IMR-90 (cell line): ENCODE results near the gene RBM45. TPM values are rescaled to one million over a fixed set of nuclear protein-coding genes. Genes with fewer than 3 reads are reported as not detected.
A peak's percentile ranks its signal among the peaks of the same experiment; 100 is the strongest.

Experiments
- ATAC-seq: fragments of 200-7000 bp; cut with Tn5 transposase; 2 replicates; pipeline ENCODE4 v1.9.1; 2020; ENCODE audit warnings: low read depth, mild to moderate bottlenecking, moderate library complexity
- BruUV-seq: library from RNA; stranded (reverse); fragments of 400-500 nt; replicated peaks from 2 replicates; lab custom pipeline; 2021; lab: Mats Ljungman, UMichigan
- CTCF ChIA-PET: fragments of 300-600 bp; formaldehyde crosslinking; extraction: SDS; loops from one replicate; lab custom pipeline; 2021; ENCODE audit warnings: antibody characterized with exemption; lab: Yijun Ruan, JAX
- POLR2A ChIA-PET: fragments of 300-600 bp; sonication (Branson Sonifier 250); formaldehyde crosslinking; loops from one replicate; lab custom pipeline; 2022; ENCODE audit warnings: antibody characterized with exemption; ENCODE audit not compliant: unreplicated experiment; lab: Charles Lee
- DNase-seq: peaks from one replicate; pipeline ENCODE4 v3.0.0; 2013
- H2AFZ ChIP-seq: replicated peaks from 2 replicates; pipeline ENCODE3; 2013; ENCODE audit warnings: low read length, mild to moderate bottlenecking; ENCODE audit not compliant: poor library complexity
- H2AK5ac ChIP-seq: 2 replicates; pipeline ENCODE4 v1.6.1; 2013; ENCODE audit warnings: low read depth, low read length, inconsistent platforms
- H2AK9ac ChIP-seq: replicated peaks from 2 replicates; pipeline ENCODE3; 2013; ENCODE audit warnings: mild to moderate bottlenecking, low read depth, low read length, moderate library complexity; ENCODE audit not compliant: poor library complexity
- H2BK120ac ChIP-seq: 2 replicates; pipeline ENCODE4 v1.6.1; 2013; ENCODE audit warnings: low read depth, low read length, inconsistent platforms
- H2BK15ac ChIP-seq: 3 replicates; pipeline ENCODE4 v1.6.1; 2013; ENCODE audit warnings: low read depth, low read length, inconsistent platforms
- H2BK20ac ChIP-seq: 2 replicates; pipeline ENCODE4 v1.6.1; 2013; ENCODE audit warnings: low read depth, mild to moderate bottlenecking, inconsistent platforms, low read length, moderate library complexity
- H2BK5ac ChIP-seq: 2 replicates; pipeline ENCODE4 v1.6.1; 2013; ENCODE audit warnings: mild to moderate bottlenecking, low read depth, low read length, inconsistent platforms; ENCODE audit not compliant: poor library complexity, severe bottlenecking
- H3K14ac ChIP-seq: replicated peaks from 2 replicates; pipeline ENCODE4 v1.6.1; 2013; ENCODE audit warnings: low read depth, low read length, inconsistent platforms
- H3K18ac ChIP-seq: 2 replicates; pipeline ENCODE4 v1.6.1; 2013; ENCODE audit warnings: low read depth, low read length, control low read depth
- H3K23ac ChIP-seq: 2 replicates; pipeline ENCODE4 v1.6.1; 2013; ENCODE audit warnings: low read depth, low read length, inconsistent platforms
- H3K27ac ChIP-seq: 2 replicates; pipeline ENCODE4 v1.5.1; 2013; ENCODE audit warnings: mild to moderate bottlenecking, control low read depth, low read length; ENCODE audit not compliant: insufficient read depth
- H3K27me3 ChIP-seq: 2 replicates; pipeline ENCODE4 v1.6.1; 2013; ENCODE audit warnings: low read length; ENCODE audit not compliant: control insufficient read depth, insufficient read depth
- H3K36me3 ChIP-seq: 2 replicates; pipeline ENCODE4 v1.6.1; 2013; ENCODE audit warnings: low read length, mixed read lengths; ENCODE audit not compliant: control insufficient read depth, insufficient read depth
- H3K4ac ChIP-seq: 2 replicates; pipeline ENCODE4 v1.6.1; 2013; ENCODE audit warnings: low read depth, low read length, inconsistent platforms
- H3K4me1 ChIP-seq: 2 replicates; pipeline ENCODE4 v1.6.1; 2013; ENCODE audit warnings: low read length, mixed read lengths; ENCODE audit not compliant: control insufficient read depth, insufficient read depth
- H3K4me2 ChIP-seq: 2 replicates; pipeline ENCODE4 v1.6.1; 2013; ENCODE audit warnings: low read depth, mild to moderate bottlenecking, control low read depth, low read length, moderate library complexity
- H3K4me3 ChIP-seq: 2 replicates; pipeline ENCODE4 v1.5.1; 2013; ENCODE audit warnings: low read depth, mild to moderate bottlenecking, control low read depth, low read length, moderate library complexity; ENCODE audit not compliant: insufficient read depth
- H3K56ac ChIP-seq: 2 replicates; pipeline ENCODE4 v1.6.1; 2013; ENCODE audit warnings: low read length, inconsistent platforms; ENCODE audit not compliant: insufficient read depth; ENCODE audit errors: extremely low read depth
- H3K79me1 ChIP-seq, 2 experiments: 2 replicates each; pipeline ENCODE4 v1.6.1; 2013; ENCODE audit warnings: low read length in 2 of 2, inconsistent platforms in 1 of 2, low read depth in 1 of 2
- H3K9ac ChIP-seq: 2 replicates; pipeline ENCODE4 v1.6.1; 2013; ENCODE audit warnings: low read depth, low read length, control low read depth
- H3K9me1 ChIP-seq: 2 replicates; pipeline ENCODE4 v1.6.1; 2013; ENCODE audit warnings: low read length, inconsistent platforms; ENCODE audit not compliant: insufficient read depth
- H3K9me3 ChIP-seq: 2 replicates; pipeline ENCODE4 v1.6.1; 2013; ENCODE audit warnings: low read length; ENCODE audit not compliant: control insufficient read depth, insufficient read depth
- H4K20me1 ChIP-seq: 2 replicates; pipeline ENCODE4 v1.6.1; 2013; ENCODE audit warnings: low read length, inconsistent platforms; ENCODE audit not compliant: insufficient read depth
- H4K5ac ChIP-seq: 2 replicates; pipeline ENCODE4 v1.6.1; 2013; ENCODE audit warnings: mild to moderate bottlenecking, low read depth, low read length, control low read depth
- H4K8ac ChIP-seq, 2 experiments: 2 replicates each; pipeline ENCODE4 v1.6.1; 2013; ENCODE audit warnings: low read depth in 2 of 2, low read length in 2 of 2, control low read depth in 1 of 2, inconsistent platforms in 1 of 2
- H4K91ac ChIP-seq: 2 replicates; pipeline ENCODE4 v1.6.1; 2013; ENCODE audit warnings: low read depth, low read length, inconsistent platforms; ENCODE audit not compliant: insufficient read depth
- MAFK ChIP-seq: IDR thresholded peaks from 2 replicates; pipeline ENCODE4 v1.6.1; 2012; ENCODE audit warnings: low read depth, low read length, improper control_type of control experiment
- RFX5 ChIP-seq: IDR thresholded peaks from 2 replicates; pipeline ENCODE4 v1.8.0; 2012; ENCODE audit warnings: low read depth, mild to moderate bottlenecking, low read length, moderate library complexity
- WGBS, 2 experiments: methylation state at CpG; one replicate each; pipeline versions ENCODE4 v1.1.5 to v1.1.7; 2013; ENCODE audit warnings: missing lambda C conversion rate in 2 of 2; ENCODE audit not compliant: insufficient read length in 1 of 2; ENCODE audit errors: extremely low coverage in 2 of 2; 5-methylcytosine and 5-hydroxymethylcytosine counted together
- dilution Hi-C: fragments of 300-500 bp; cut with HindIII; formaldehyde crosslinking; loops from one replicate; pipeline ENCODE4 v1.14.3; 2018; ENCODE audit warnings: low sequenced_read_pairs; ENCODE audit not compliant: unreplicated experiment
- in situ Hi-C: fragments of 300-500 bp; cut with MboI; formaldehyde crosslinking; loops from 3 replicates; pipeline ENCODE4 v1.14.3; 2019; ENCODE audit warnings: low sequenced_read_pairs, inconsistent platforms, mixed read lengths
- intact Hi-C: fragments of 100-400 bp; cut with micrococcal nuclease; formaldehyde crosslinking; loops from 2 replicates; pipeline ENCODE4 v1.10.0; 2022
- polyA plus RNA-seq, 3 experiments: library from polyadenylated mRNA; depleted of rRNA; stranded (reverse); fragments of >200 nt; gene quantifications; 2 replicates each; pipeline ENCODE4 v1.2.3, GENCODE V29; 2012; ENCODE audit warnings: low replicate concordance in 1 of 3
- total RNA-seq: library from RNA; depleted of rRNA; stranded (reverse); fragments of >200 nt; gene quantifications from 2 replicates; pipeline ENCODE4 v1.2.3, GENCODE V29; 2012

Gene RBM45
- total and polyA plus RNA-seq, 2 of the 4 experiments (the other 2 are of a cell fraction), result 10.3 to 17.9 TPM

GRCh38 chr2:178142274-178143065, 30.2 kb downstream of the RBM45 start:
- in situ Hi-C loops, result no loop called here

More at GRCh38 chr2:178142274-178143065, 30.2 kb downstream of the RBM45 start:
- Histone ChIP-seq H4K20me1 (no peaks in the 10 kb centered on the region), H3K27ac (no peak overlapping the region), H2BK120ac (no peak overlapping the region), H4K5ac (no peak overlapping the region), H3K9me3 (no peaks in the 10 kb centered on the region), H3K18ac (no peak overlapping the region), H3K4ac (no peak overlapping the region), H2AK9ac (no peak overlapping the region), H3K23ac (no peak overlapping the region), H2AFZ (no peak overlapping the region), H4K8ac (no peak overlapping the region), H3K56ac (no peak overlapping the region), H3K36me3 (no peaks in the 10 kb centered on the region), H3K9ac (no peak overlapping the region), H3K4me2 (no peak overlapping the region), H3K14ac (no peak overlapping the region), H3K27me3 (no peaks in the 10 kb centered on the region), H2AK5ac (no peak overlapping the region), H3K9me1 (no peaks in the 10 kb centered on the region), H4K91ac (no peak overlapping the region), H2BK5ac (no peak overlapping the region), H2BK20ac (no peak overlapping the region), H3K4me1 (no peaks in the 10 kb centered on the region), H3K79me1 (no peaks in the 10 kb centered on the region), H2BK15ac (no peak overlapping the region), H3K4me3 (no peak overlapping the region)
- TF ChIP-seq RFX5 (peak; percentile 8; the same call in 1 of the 2 replicates), MAFK (no peak)
- WGBS, 2 experiments, result no CpG with 5 or more reads among the region's 5 CpGs
- POLR2A ChIA-PET, result no interaction called here
- BruUV-seq, result no TSS peak
- CTCF ChIA-PET, result interaction anchor here (0.8 kb wide), 1 partner anchor 11 kb away, joined by 3 read pairs; no protein-coding TSS in a partner anchor
- no peak for DNase-seq
- no peak for ATAC-seq
- intact Hi-C loops, result no loop called here
- dilution Hi-C loops, result no loop called here
